ENCODE measurements around the gene PRDM5.

The PRDM5 gene

GRCh38 chr4:120881846-120882245 is 40.7 kb downstream of the PRDM5 start:
- TF ChIP-seq RAD21 (IDR thresholded peaks at IDR 0.05; ENCODE audit: low read depth), result no peak

GRCh38 chr4:120881351-120881750 is 41.2 kb downstream of the PRDM5 start:
- TF ChIP-seq FOXM1 (IDR thresholded peaks at IDR 0.05; ENCODE audit: borderline replicate concordance, low read depth) (no peak), RAD21 (IDR thresholded peaks at IDR 0.05; ENCODE audit: low read depth) (no peak), EP300 (IDR thresholded peaks at IDR 0.05; ENCODE audit: borderline replicate concordance) (no peak), CEBPB (IDR thresholded peaks at IDR 0.05) (no peak), USF1 (IDR thresholded peaks at IDR 0.05) (no peak), NFIC (IDR thresholded peaks at IDR 0.05) (no peak), MAX (IDR thresholded peaks at IDR 0.05) (no peak), REST (IDR thresholded peaks at IDR 0.05; ENCODE audit: low read depth) (no peak), ZBTB7A (IDR thresholded peaks at IDR 0.05; ENCODE audit: low read depth) (no peak), CREB1 (IDR thresholded peaks at IDR 0.05; ENCODE audit: low read depth) (no peak), TAF1 (IDR thresholded peaks at IDR 0.05; ENCODE audit: low read depth) (no peak), TEAD4 (IDR thresholded peaks at IDR 0.05) (no peak), TCF12 (IDR thresholded peaks at IDR 0.05; ENCODE audit: low read depth) (no peak)

- TF ChIP-seq REST (IDR thresholded peaks at IDR 0.05; ENCODE audit: low read depth) (no peak), MAX (IDR thresholded peaks at IDR 0.05) (no peak), YY1 (IDR thresholded peaks at IDR 0.05; ENCODE audit: low read depth) (no peak), EP300 (IDR thresholded peaks at IDR 0.05; ENCODE audit: borderline replicate concordance) (no peak), CEBPB (IDR thresholded peaks at IDR 0.05) (no peak), CREB1 (IDR thresholded peaks at IDR 0.05; ENCODE audit: low read depth) (no peak), RAD21 (IDR thresholded peaks at IDR 0.05; ENCODE audit: low read depth) (no peak), USF1 (IDR thresholded peaks at IDR 0.05) (no peak), TCF12 (IDR thresholded peaks at IDR 0.05; ENCODE audit: low read depth) (no peak), FOXM1 (IDR thresholded peaks at IDR 0.05; ENCODE audit: borderline replicate concordance, low read depth) (no peak), ZBTB7A (IDR thresholded peaks at IDR 0.05; ENCODE audit: low read depth) (no peak), EGR1 (IDR thresholded peaks at IDR 0.05) (no peak), TEAD4 (IDR thresholded peaks at IDR 0.05) (no peak), TAF1 (IDR thresholded peaks at IDR 0.05; ENCODE audit: low read depth) (no peak), NFIC (IDR thresholded peaks at IDR 0.05) (no peak)
Observed at GRCh38 chr4:120877021-120877420, 45.5 kb downstream of the PRDM5 start.

GRCh38 chr4:120874792-120875774 is 47.4 kb downstream of the PRDM5 start:
- TF ChIP-seq CEBPB (IDR thresholded peaks at IDR 0.05) (no peak), REST (IDR thresholded peaks at IDR 0.05; ENCODE audit: low read depth) (no peak), NFIC (IDR thresholded peaks at IDR 0.05) (no peak), RAD21 (IDR thresholded peaks at IDR 0.05; ENCODE audit: low read depth) (no peak), USF1 (IDR thresholded peaks at IDR 0.05) (no peak), EGR1 (IDR thresholded peaks at IDR 0.05) (no peak), MAX (IDR thresholded peaks at IDR 0.05) (no peak), TAF1 (IDR thresholded peaks at IDR 0.05; ENCODE audit: low read depth) (no peak), CREB1 (IDR thresholded peaks at IDR 0.05; ENCODE audit: low read depth) (no peak), TCF12 (IDR thresholded peaks at IDR 0.05; ENCODE audit: low read depth) (no peak), YY1 (IDR thresholded peaks at IDR 0.05; ENCODE audit: low read depth) (no peak), FOXM1 (IDR thresholded peaks at IDR 0.05; ENCODE audit: borderline replicate concordance, low read depth) (no peak)
